GM18909 (cell line): ENCODE measurements around the gene BOLL.
"Not testable (repeated sequence)": the region's sequence is repeated elsewhere in the genome, so short reads cannot be mapped to it uniquely, and the experiment has no call there.

Experiments used
- ATAC-seq: cut with Tn5 transposase; IDR thresholded peaks from one replicate; pipeline ENCODE4 v1.9.1; 2021; ENCODE audit warnings: mild to moderate bottlenecking; ENCODE audit not compliant: unreplicated experiment, poor library complexity

The BOLL gene

GRCh38 chr2:197784956-197785941 is at the start of gene BOLL:
Gene BOLL, minus strand, starts transcription at chr2:197785319. Its CDS starts 3,469 bp downstream, at chr2:197781850.
- no peak for ATAC-seq

- ATAC-seq, result not testable (repeated sequence)
Observed at GRCh38 chr2:197834771-197835170, 49.7 kb upstream of the BOLL start.

GRCh38 chr2:197828464-197829135 is 43.5 kb upstream of the BOLL start:
- ATAC-seq, result no peak

- ATAC-seq, result no peak
Observed at GRCh38 chr2:197827618-197828017, 42.5 kb upstream of the BOLL start.

- ATAC-seq, result no peak
Observed at GRCh38 chr2:197822333-197822732, 37.2 kb upstream of the BOLL start.

- no peak for ATAC-seq
Observed at GRCh38 chr2:197821550-197822289, 36.6 kb upstream of the BOLL start.

- no peak for ATAC-seq
Observed at GRCh38 chr2:197814526-197814925, 29.4 kb upstream of the BOLL start.

GRCh38 chr2:197813093-197813787 is 28.1 kb upstream of the BOLL start:
- ATAC-seq, result peak; percentile 67

- no peak for ATAC-seq
Observed at GRCh38 chr2:197810491-197810890, 25.4 kb upstream of the BOLL start.

- no peak for ATAC-seq
Observed at GRCh38 chr2:197810016-197810415, 24.9 kb upstream of the BOLL start.

GRCh38 chr2:197809064-197809463 is 23.9 kb upstream of the BOLL start:
- no peak for ATAC-seq

GRCh38 chr2:197805715-197806633 is 20.9 kb upstream of the BOLL start:
- ATAC-seq, result no peak

- peak; percentile 37 for ATAC-seq
Observed at GRCh38 chr2:197804758-197805714, 19.9 kb upstream of the BOLL start.

- ATAC-seq, result peak; percentile 100
Observed at GRCh38 chr2:197804049-197804757, 19.1 kb upstream of the BOLL start, which contains the start of gene PLCL1. Gene PLCL1, plus strand, starts transcription at chr2:197804593.

- no peak for ATAC-seq
Observed at GRCh38 chr2:197803033-197803444, 17.9 kb upstream of the BOLL start.

GRCh38 chr2:197801033-197801432 is 15.9 kb upstream of the BOLL start:
- no peak for ATAC-seq

GRCh38 chr2:197800091-197800490 is 15.0 kb upstream of the BOLL start:
- ATAC-seq, result no peak
